ENCODE measurements around the gene RFNG. TPM values are rescaled to one million over a fixed set of nuclear protein-coding genes. Genes with fewer than 3 reads are reported as not detected.

The RFNG gene
- total and polyA plus RNA-seq, 2 of the 13 experiments (the other 11 are each of a cell fraction or from before 2014, with no cell fraction given): 61.4 to 64.0 TPM

DNA sequence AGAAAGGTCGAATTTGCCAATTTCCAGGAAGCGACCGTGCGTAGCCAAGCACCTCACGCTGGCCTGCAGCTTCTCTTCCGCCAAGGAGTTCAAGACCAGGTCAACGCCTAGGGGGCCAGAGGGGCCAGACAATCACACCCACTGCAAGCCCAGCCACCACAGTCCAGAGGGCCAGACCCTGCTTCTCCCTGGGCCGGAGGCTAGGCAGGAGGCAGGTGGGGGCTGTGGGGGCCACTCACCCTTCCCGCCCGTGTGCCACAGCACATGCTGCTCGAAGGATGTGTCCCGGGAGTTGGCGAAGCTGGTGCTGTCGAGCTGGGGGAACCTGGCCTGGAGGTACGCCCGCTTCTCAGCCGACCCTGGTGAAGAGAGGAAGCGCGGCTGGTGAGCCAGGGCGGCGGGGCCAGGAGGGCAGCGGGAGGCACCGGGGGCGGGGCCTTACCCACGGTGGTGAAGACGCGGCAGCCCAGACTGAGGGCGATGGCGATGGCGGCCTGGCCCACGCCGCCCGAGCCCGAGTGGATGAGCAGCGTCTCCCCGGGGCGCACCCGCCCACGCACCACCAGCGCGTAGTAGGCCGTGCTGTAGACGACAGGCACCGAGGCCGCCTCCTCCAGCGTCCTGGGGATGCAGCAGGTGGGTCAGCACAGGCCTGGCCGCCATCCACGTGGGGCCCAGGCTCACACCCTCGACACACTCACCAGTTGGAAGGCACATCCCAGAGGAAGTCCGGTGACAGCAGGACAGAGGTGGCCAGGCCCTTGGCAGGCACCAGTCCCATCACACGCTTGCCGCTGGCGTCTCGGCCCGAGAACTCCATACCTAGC is 32.1 kb upstream of the RFNG start:
- Histone ChIP-seq H3K4me3 (replicated peaks in 1 of 3; ENCODE audit: insufficient read depth in 1 of 3, low read depth in 2 of 3, low read length in 3 of 3) (no peak overlapping the region), H3K4me2 (ENCODE audit: low read depth, low read length) (no peak overlapping the region), H2AFZ (ENCODE audit: low read length) (no peak overlapping the region), H3K9ac (ENCODE audit: insufficient read depth, low read depth, low read length) (no peak overlapping the region), H3K79me2 (ENCODE audit: insufficient read depth, low read length) (peaks cover 5% of the 10 kb centered on the region), H3K9me3 (ENCODE audit: low read length) (no peaks in the 10 kb centered on the region), H4K20me1 (ENCODE audit: insufficient read depth, low read length) (peaks cover 69% of the 10 kb centered on the region), H3K27ac (ENCODE audit: extremely low read length, insufficient read depth, low read length) (no peak overlapping the region), H3K36me3 (replicated peaks in 1 of 2; ENCODE audit: control insufficient read depth in 1 of 2, insufficient read depth in 2 of 2, low read length in 2 of 2) (peaks cover 84 to 96% of the 10 kb centered on the region in 2 experiments), H3K4me1 (ENCODE audit: insufficient read depth, low read length) (no peaks in the 10 kb centered on the region), H3K27me3 (ENCODE audit: control insufficient read depth in 1 of 2, insufficient read depth in 2 of 2, low read length in 2 of 2) (no peaks in the 10 kb centered on the region)
- DNase-seq (ENCODE audit: low spot score) (no peak), FAIRE-seq (no peak), ATAC-seq (no peak)
- in situ Hi-C loops (cut with HindIII; ENCODE audit: extremely low pct_ligation_motif_present, low pct_unique_long_range_greater_than_20kb) (no loop called here), intact Hi-C loops (cut with micrococcal nuclease; ENCODE audit: unreplicated experiment) (no loop called here)
- 96% methylated on average over 55 of the region's 55 CpGs for WGBS (ENCODE audit: low lambda C conversion rate)
- POLR2A ChIA-PET: no interaction called here
- no TSS peak for BruUV-seq (replicated peaks)
- CTCF ChIA-PET (ENCODE audit: low intra/inter-chr PET ratio, low total read pairs): no interaction called here
- TF ChIP-seq RBFOX2 (IDR thresholded peaks at IDR 0.05; ENCODE audit: low read depth, low read length) (peak; percentile 89), POLR2AphosphoS2 (IDR thresholded peaks at IDR 0.05; ENCODE audit: low read depth, low read length) (peak; percentile 37; the same call in 1 of the 2 replicates), BRCA1 (CRISPR knock-in tag; IDR thresholded peaks at IDR 0.05) (no peak), REST (IDR thresholded peaks at IDR 0.05; ENCODE audit: borderline replicate concordance in 1 of 2, low read depth in 1 of 2, low read length in 2 of 2) (no peak), ISX (CRISPR knock-in tag; conservative IDR thresholded peaks at IDR 0.05) (no peak), ZKSCAN1 (IDR thresholded peaks at IDR 0.05; ENCODE audit: low read length) (peak; percentile 79), HOXA3 (CRISPR knock-in tag; IDR thresholded peaks at IDR 0.05) (0 out of 2 replicates have a peak, but pooled peaks have one; percentile 53), ZNF788 (CRISPR knock-in tag; IDR thresholded peaks at IDR 0.05; ENCODE audit: borderline replicate concordance) (0 out of 2 replicates have a peak, but pooled peaks have one; percentile 8), ZBTB44 (CRISPR knock-in tag; IDR thresholded peaks at IDR 0.05) (no peak), PAF1 (CRISPR knock-in tag; IDR thresholded peaks at IDR 0.05) (peak; percentile 33; the same call in 1 of the 2 replicates), SMYD3 (CRISPR knock-in tag; IDR thresholded peaks at IDR 0.05) (no peak), JUND (CRISPR knock-in tag; IDR thresholded peaks at IDR 0.05) (no peak), POLR2A (IDR thresholded peaks at IDR 0.05; ENCODE audit: insufficient read depth in 1 of 2, low read depth in 2 of 2, low read length in 2 of 2) (peak in 1 of 2 experiments; percentile 63; a peak in 2 of 4 replicates), U2AF2 (IDR thresholded peaks at IDR 0.05; ENCODE audit: low read depth, low read length) (no peak), SSRP1 (CRISPR knock-in tag; IDR thresholded peaks at IDR 0.05) (peak; percentile 25; the same call in 1 of the 2 replicates), ATRX (CRISPR knock-in tag; IDR thresholded peaks at IDR 0.05; ENCODE audit: borderline replicate concordance) (no peak)
- TF ChIP-seq, protein P1, sequence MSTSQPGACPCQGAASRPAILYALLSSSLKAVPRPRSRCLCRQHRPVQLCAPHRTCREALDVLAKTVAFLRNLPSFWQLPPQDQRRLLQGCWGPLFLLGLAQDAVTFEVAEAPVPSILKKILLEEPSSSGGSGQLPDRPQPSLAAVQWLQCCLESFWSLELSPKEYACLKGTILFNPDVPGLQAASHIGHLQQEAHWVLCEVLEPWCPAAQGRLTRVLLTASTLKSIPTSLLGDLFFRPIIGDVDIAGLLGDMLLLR (CRISPR knock-in tag; IDR thresholded peaks at IDR 0.05): no peak
